H1 (cell line): Measurements from ENCODE around the gene LRRTM4.

Source experiments
- CREB1 ChIP-seq: IDR thresholded peaks from 2 replicates; pipeline ENCODE4 v1.6.1; 2012; ENCODE audit warnings: inconsistent platforms
- EZH2 ChIP-seq: fragments of 200-600 bp; sonication (generic); IDR thresholded peaks from 2 replicates; pipeline ENCODE4 v1.7.1; 2012; ENCODE audit warnings: low read depth, mild to moderate bottlenecking, moderate library complexity, low read length, inconsistent platforms; ENCODE audit not compliant: severe bottlenecking
- JUN ChIP-seq: IDR thresholded peaks from 2 replicates; pipeline ENCODE4 v1.6.1; 2011; ENCODE audit warnings: low read depth, mild to moderate bottlenecking, improper control_type of control experiment, low read length
- KDM5A ChIP-seq: fragments of 200-600 bp; IDR thresholded peaks from 2 replicates; pipeline ENCODE4 v1.7.1; 2012; ENCODE audit warnings: mild to moderate bottlenecking, low read length, inconsistent platforms, mixed read lengths
- POLR2A ChIP-seq, 2 experiments: IDR thresholded peaks; 1 replicate in 1 of 2; 2 replicates in 1 of 2; pipeline ENCODE4 v1.6.1; 2011; ENCODE audit warnings: low read depth in 2 of 2, low read length in 2 of 2, mild to moderate bottlenecking in 2 of 2; ENCODE audit errors: control extremely low read depth in 1 of 2
- RAD21 ChIP-seq, 2 experiments: IDR thresholded peaks in 1 of 2; conservative IDR thresholded peaks in 1 of 2; 2 replicates each; pipeline ENCODE4 v1.6.1; 2011; ENCODE audit warnings: low read depth in 2 of 2, low read length in 2 of 2, improper control_type of control experiment in 1 of 2, inconsistent platforms in 1 of 2, mild to moderate bottlenecking in 1 of 2, moderate library complexity in 1 of 2
- SIX5 ChIP-seq: IDR thresholded peaks from 2 replicates; pipeline ENCODE4 v1.6.1; 2011; ENCODE audit warnings: mild to moderate bottlenecking, low read depth, low read length

DNA sequence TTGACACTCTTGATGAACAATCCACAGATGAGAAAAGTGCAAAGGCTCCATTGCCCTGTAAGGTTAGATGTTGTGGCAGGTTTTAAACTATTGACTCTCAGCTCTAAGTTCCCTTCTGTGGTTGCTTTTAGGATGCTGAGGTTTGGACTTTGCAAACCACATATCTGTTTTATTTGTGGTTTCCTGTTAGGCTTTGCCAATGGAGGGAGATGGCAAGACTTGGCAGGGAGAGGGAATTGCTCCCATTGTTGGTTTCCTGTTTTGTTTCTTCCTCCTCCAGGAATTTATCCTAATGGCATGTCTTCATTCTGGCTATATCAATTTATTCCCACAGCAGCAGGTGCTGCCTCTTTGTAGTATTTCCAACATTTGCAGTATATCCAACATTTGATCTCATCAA is 772.3 kb downstream of the LRRTM4 start:
- TF ChIP-seq JUN = no peak
- TF ChIP-seq RAD21 (IDR thresholded peaks at IDR 0.05 in 1 of 2, conservative IDR thresholded peaks at IDR 0.05 in 1 of 2; ENCODE audit: low read depth in 2 of 2, low read length in 2 of 2) = no peak
- TF ChIP-seq SIX5 = no peak
- no peak for TF ChIP-seq KDM5A
- TF ChIP-seq CREB1 = no peak
- TF ChIP-seq EZH2 = no peak
- TF ChIP-seq POLR2A (IDR thresholded peaks at IDR 0.05; ENCODE audit: control extremely low read depth in 1 of 2, low read depth in 2 of 2, low read length in 2 of 2) = no peak
